ENCODE results near the gene B4GALNT3.

DNA sequence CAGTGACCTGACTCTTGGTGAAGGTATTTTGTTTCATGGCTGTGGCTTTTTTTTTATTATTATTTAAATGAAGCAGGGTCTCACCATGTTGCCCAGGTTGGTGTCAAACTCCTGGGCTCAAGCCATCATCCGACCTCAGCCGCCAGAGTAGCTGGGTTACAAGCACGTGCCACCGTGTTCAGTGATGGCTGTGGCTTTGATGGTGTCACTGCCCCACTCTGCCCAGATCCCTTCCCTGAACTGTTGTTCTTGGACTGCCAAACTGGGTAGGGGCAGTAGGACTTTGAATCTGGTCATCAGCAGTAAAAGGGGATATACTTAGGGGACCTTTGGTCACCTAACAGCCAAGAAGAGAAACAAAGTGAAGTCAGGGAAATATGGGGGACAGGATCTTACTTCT is 19.4 kb downstream of the B4GALNT3 start:
- TF ChIP-seq POLR2AphosphoS5 (IDR thresholded peaks at IDR 0.05; ENCODE audit: low read depth, low read length) (no peak), TAF1 (IDR thresholded peaks at IDR 0.05; ENCODE audit: borderline replicate concordance, low read depth, low read length) (no peak)

Data from GM12892 (cell line).